Esophagus muscularis mucosa (tissue), 4 donors: ENCODE results near the gene SLC39A3.

Experiments
- CTCF ChIP-seq, 3 experiments: fragments of 200-600 bp in 2 of 3; fragments of 450-650 bp in 1 of 3; sonication (generic) in 2 of 3; IDR thresholded peaks; one replicate each; pipeline ENCODE4 v1.5.1; 2017 to 2019; ENCODE audit warnings: antibody characterized with exemption in 3 of 3, mild to moderate bottlenecking in 2 of 3, moderate library complexity in 1 of 3
- EP300 ChIP-seq: sonication (generic); formaldehyde crosslinking; IDR thresholded peaks from one replicate; pipeline ENCODE4 v1.6.1; 2017; ENCODE audit warnings: antibody characterized with exemption
- POLR2A ChIP-seq: fragments of 450-650 bp; IDR thresholded peaks from one replicate; pipeline ENCODE4 v1.6.1; 2017; ENCODE audit warnings: antibody characterized with exemption, moderate library complexity, mild to moderate bottlenecking, low read depth
- POLR2AphosphoS5 ChIP-seq, 2 donors: sonication (generic); formaldehyde crosslinking; IDR thresholded peaks; one replicate each; pipeline ENCODE4 v1.6.1; 2017; ENCODE audit warnings: antibody characterized with exemption in 2 of 2

DNA sequence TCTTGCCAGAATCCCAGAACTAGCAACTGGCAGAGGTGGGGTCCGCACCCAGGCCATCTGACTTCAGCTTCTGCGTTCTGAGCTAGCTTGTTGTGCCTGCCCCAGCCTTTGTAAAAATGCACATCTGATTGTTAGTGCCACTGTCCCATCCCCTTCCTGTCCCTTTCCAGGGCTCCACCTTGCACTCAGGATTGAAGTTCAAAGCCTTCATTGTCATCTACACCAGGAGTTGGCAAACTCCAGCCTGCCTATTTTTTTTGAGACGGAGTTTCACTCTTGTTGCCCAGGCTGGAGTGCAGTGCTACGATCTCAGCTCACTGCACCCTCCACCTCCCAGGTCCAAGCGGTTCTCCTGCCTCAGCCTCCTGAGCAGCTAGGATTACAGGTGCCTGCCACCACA is 48.4 kb upstream of the SLC39A3 start:
- TF ChIP-seq CTCF (IDR thresholded peaks at IDR 0.05) (no peak), POLR2A (no peak), POLR2AphosphoS5 (IDR thresholded peaks at IDR 0.05) (no peak), EP300 (no peak)
